Duodenal mucosa (tissue), 2 donors: ENCODE results near the gene SLC35F1.
"Not testable (repeated sequence)": the region's sequence is repeated elsewhere in the genome, so short reads cannot be mapped to it uniquely, and the experiment has no call there.

Source experiments
- H3K27ac ChIP-seq: one replicate; pipeline ENCODE4 v1.7.0; 2013; ENCODE audit warnings: low read depth, low read length
- H3K27me3 ChIP-seq, 2 donors: one replicate each; pipeline ENCODE4 v1.7.0; 2013; ENCODE audit warnings: low read length in 2 of 2, control low read depth in 1 of 2; ENCODE audit not compliant: insufficient read depth in 2 of 2, control insufficient read depth in 1 of 2
- H3K36me3 ChIP-seq, 2 donors: one replicate each; pipeline ENCODE4 v1.7.0; 2013; ENCODE audit warnings: low read length in 2 of 2, control low read depth in 1 of 2; ENCODE audit not compliant: insufficient read depth in 2 of 2, control insufficient read depth in 1 of 2
- H3K4me1 ChIP-seq, 2 donors: one replicate each; pipeline ENCODE4 v1.7.0; 2013; ENCODE audit warnings: low read length in 2 of 2, control low read depth in 1 of 2; ENCODE audit not compliant: insufficient read depth in 2 of 2, control insufficient read depth in 1 of 2
- H3K4me3 ChIP-seq, 2 donors: one replicate each; pipeline ENCODE4 v1.7.0; 2013; ENCODE audit warnings: low read length in 2 of 2, low read depth in 1 of 2
- H3K9ac ChIP-seq, 2 donors: one replicate each; pipeline ENCODE4 v1.7.0; 2013; ENCODE audit warnings: low read length in 2 of 2, low read depth in 1 of 2
- H3K9me3 ChIP-seq, 2 donors: one replicate each; pipeline ENCODE4 v1.7.0; 2013; ENCODE audit warnings: low read length in 2 of 2, control low read depth in 1 of 2; ENCODE audit not compliant: control insufficient read depth in 1 of 2

The SLC35F1 gene

DNA sequence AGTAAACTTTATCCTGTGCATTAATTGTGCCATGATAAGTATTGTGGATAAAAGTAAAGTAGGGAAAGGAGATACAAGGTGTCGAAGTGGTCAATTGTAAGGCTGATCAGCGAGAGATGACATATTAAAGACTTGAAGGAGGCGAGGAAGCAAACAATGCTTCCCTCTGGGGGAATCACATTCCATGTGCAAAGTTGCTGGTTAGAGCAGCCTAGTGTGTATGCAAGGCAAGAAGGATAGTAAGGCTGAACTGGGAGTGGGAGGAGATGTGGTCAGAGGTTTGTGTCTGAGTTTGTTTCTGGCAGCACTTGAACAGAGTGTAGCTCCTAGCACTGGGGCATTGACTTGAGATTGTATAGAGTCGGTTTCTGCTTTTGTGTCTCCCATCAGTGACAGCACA is 122.9 kb downstream of the SLC35F1 start:
- Histone ChIP-seq H3K27ac (no peak overlapping the region), H3K36me3 (no peaks in the 10 kb centered on the region), H3K27me3 (no peaks in the 10 kb centered on the region), H3K9ac (no peak overlapping the region), H3K9me3 (no peaks in the 10 kb centered on the region), H3K4me1 (no peaks in the 10 kb centered on the region), H3K4me3 (no peak overlapping the region)

- not testable (repeated sequence) for H3K27me3 ChIP-seq, H3K4me3 ChIP-seq, H3K27ac ChIP-seq, H3K9me3 ChIP-seq, H3K36me3 ChIP-seq, H3K9ac ChIP-seq, H3K4me1 ChIP-seq
Measured at GRCh38 chr6:118037479-118037878, 130.4 kb downstream of the SLC35F1 start.

GRCh38 chr6:118042855-118043254 is 135.8 kb downstream of the SLC35F1 start:
- Histone ChIP-seq H3K27me3 (no peaks in the 10 kb centered on the region), H3K36me3 (no peaks in the 10 kb centered on the region), H3K4me1 (no peaks in the 10 kb centered on the region), H3K9me3 (no peaks in the 10 kb centered on the region), H3K9ac (no peak overlapping the region), H3K27ac (no peak overlapping the region), H3K4me3 (no peak overlapping the region)

DNA sequence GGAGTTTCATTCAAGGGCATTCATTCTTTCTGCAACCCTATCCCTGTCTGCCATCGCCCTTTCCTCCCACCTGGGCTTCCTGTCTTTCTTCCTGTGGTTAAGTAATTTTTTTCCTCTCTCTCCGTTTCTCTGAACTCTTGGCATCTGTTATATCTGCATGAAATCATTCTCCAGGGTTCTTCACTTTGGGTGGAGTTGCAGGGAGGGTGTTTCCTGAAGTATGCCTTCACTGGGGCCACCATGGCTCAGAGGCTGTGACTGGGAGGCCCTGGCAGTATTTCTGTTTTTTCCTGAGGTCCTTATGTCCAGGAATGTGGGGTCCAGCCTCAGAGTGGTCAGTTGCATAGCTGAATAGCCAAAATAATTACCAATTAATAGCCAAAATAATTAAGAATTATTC is 137.2 kb downstream of the SLC35F1 start:
- H3K9ac ChIP-seq = no peak overlapping the region
- H3K4me1 ChIP-seq = no peaks in the 10 kb centered on the region
- H3K36me3 ChIP-seq = no peaks in the 10 kb centered on the region
- H3K9me3 ChIP-seq = no peaks in the 10 kb centered on the region
- no peak overlapping the region for H3K4me3 ChIP-seq
- H3K27ac ChIP-seq = no peak overlapping the region
- no peaks in the 10 kb centered on the region for H3K27me3 ChIP-seq

GRCh38 chr6:118054082-118054481 is 147.0 kb downstream of the SLC35F1 start:
- Histone ChIP-seq H3K27ac (no peak overlapping the region), H3K4me3 (no peak overlapping the region), H3K9me3 (no peaks in the 10 kb centered on the region), H3K36me3 (no peaks in the 10 kb centered on the region), H3K27me3 (no peaks in the 10 kb centered on the region), H3K4me1 (no peaks in the 10 kb centered on the region), H3K9ac (no peak overlapping the region)

GRCh38 chr6:118061666-118062065 is 154.6 kb downstream of the SLC35F1 start:
- Histone ChIP-seq H3K4me1 (no peaks in the 10 kb centered on the region), H3K9ac (no peak overlapping the region), H3K36me3 (no peaks in the 10 kb centered on the region), H3K27ac (no peak overlapping the region), H3K9me3 (no peaks in the 10 kb centered on the region), H3K4me3 (no peak overlapping the region), H3K27me3 (no peaks in the 10 kb centered on the region)

DNA sequence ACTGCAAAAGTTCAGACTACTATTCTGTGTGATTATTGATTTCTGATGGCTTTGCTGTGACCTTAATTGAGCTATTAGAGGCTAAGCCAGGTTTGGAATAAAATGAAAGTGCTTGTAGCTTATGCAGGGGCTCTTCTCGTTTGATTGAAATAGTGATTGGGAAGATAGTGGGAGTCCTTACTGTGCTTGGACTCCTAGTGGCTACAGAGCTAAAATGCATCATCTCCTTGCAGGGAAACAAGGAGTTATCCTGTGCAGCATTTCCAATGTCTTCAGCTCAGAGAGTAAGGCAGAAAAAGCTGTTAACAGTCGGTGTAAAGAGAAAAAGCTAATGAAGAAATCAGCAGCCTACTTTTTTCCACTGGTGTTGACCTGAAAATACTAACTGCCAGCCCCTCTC is 173.5 kb downstream of the SLC35F1 start:
- Histone ChIP-seq H3K27me3 (no peaks in the 10 kb centered on the region), H3K9me3 (no peaks in the 10 kb centered on the region), H3K4me3 (no peak overlapping the region), H3K4me1 (no peaks in the 10 kb centered on the region), H3K36me3 (no peaks in the 10 kb centered on the region), H3K27ac (no peak overlapping the region), H3K9ac (no peak overlapping the region)

DNA sequence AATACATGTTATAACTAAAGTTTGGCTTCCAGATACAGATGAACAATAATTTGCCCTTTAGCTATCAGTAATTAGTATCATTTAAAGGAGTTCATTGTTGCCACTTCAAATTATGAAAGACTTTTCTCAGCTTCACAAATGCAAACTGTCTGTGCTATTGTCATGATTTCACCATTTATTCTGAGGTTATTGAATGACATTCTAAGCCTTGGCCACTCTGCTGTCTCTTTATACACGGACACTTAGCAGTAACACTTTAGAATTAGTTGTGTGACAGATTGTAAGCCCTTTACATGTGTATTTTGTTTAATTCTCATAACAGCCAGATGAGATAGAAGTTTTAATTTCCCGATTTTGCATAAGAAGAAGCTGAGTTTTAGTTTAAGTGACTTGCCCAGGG is 176.6 kb downstream of the SLC35F1 start:
- Histone ChIP-seq H3K9ac (no peak overlapping the region), H3K4me1 (no peaks in the 10 kb centered on the region), H3K27ac (no peak overlapping the region), H3K27me3 (no peaks in the 10 kb centered on the region), H3K9me3 (no peaks in the 10 kb centered on the region), H3K36me3 (no peaks in the 10 kb centered on the region), H3K4me3 (no peak overlapping the region)

GRCh38 chr6:118085665-118086064 is 178.6 kb downstream of the SLC35F1 start:
- H3K27me3 ChIP-seq = no peaks in the 10 kb centered on the region
- no peaks in the 10 kb centered on the region for H3K9me3 ChIP-seq
- no peaks in the 10 kb centered on the region for H3K4me1 ChIP-seq
- no peak overlapping the region for H3K9ac ChIP-seq
- H3K27ac ChIP-seq = no peak overlapping the region
- no peak overlapping the region for H3K4me3 ChIP-seq
- no peaks in the 10 kb centered on the region for H3K36me3 ChIP-seq

GRCh38 chr6:118086159-118086558 is 179.1 kb downstream of the SLC35F1 start:
- no peak overlapping the region for H3K9ac ChIP-seq
- H3K4me1 ChIP-seq = no peaks in the 10 kb centered on the region
- no peak overlapping the region for H3K4me3 ChIP-seq
- H3K9me3 ChIP-seq = peaks cover 0 to 3% of the 10 kb centered on the region in 2 donors
- no peaks in the 10 kb centered on the region for H3K27me3 ChIP-seq
- H3K27ac ChIP-seq = no peak overlapping the region
- H3K36me3 ChIP-seq = no peaks in the 10 kb centered on the region

DNA sequence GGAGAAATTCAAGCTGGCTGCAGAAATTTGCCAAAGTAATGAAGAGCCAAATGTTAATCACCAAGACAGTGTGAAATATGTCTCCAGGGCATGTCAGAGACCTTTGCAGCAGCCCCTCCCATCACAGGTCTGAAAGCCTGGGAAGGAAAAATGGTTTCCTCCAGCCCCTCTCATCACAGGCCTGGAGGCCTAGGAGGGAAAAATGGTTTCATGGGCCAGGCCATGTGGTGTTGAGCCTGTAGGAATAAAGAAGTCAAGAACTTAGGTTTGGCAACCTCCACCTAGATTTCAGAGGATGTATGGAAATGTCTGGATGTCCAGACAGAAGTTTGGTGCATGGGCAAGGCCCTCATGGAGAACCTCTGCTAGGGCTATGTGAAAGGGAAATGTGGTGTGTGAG is 185.0 kb downstream of the SLC35F1 start:
- no peaks in the 10 kb centered on the region for H3K36me3 ChIP-seq
- peaks cover 3 to 10% of the 10 kb centered on the region in 2 donors for H3K9me3 ChIP-seq
- no peak overlapping the region for H3K4me3 ChIP-seq
- H3K27ac ChIP-seq = no peak overlapping the region
- no peaks in the 10 kb centered on the region for H3K4me1 ChIP-seq
- H3K27me3 ChIP-seq = no peaks in the 10 kb centered on the region
- no peak overlapping the region for H3K9ac ChIP-seq
